Dedifferentiated amniotic fluid mesenchymal stem cell (primary cell): ENCODE measurements around the gene IRF8.

Experiments used
- DNase-seq: peaks from one replicate; pipeline ENCODE4 v3.0.0-alpha.2; 2016; ENCODE audit errors: extremely low spot score

IRF8 gene

DNA sequence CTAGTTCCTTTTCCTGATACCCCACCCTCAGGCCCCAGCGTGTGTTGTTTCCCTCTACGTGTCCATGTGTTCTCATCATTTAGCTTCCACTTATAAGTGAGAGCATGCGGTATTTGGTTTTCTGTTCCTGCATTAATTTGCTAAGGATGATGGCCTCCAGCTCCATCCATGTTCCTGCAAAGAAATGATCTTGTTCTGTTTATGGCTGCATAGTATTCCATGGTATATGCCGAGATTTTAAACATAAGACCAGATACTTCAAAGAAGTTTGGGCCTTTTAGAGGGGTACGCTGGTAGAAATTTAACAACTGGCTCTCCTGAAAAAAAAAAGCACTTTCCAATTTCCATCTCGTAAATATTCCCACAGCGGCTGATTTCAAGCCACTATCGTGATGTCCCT lies 59.8 kb downstream of the IRF8 start:
- DNase-seq, result no peak

DNA sequence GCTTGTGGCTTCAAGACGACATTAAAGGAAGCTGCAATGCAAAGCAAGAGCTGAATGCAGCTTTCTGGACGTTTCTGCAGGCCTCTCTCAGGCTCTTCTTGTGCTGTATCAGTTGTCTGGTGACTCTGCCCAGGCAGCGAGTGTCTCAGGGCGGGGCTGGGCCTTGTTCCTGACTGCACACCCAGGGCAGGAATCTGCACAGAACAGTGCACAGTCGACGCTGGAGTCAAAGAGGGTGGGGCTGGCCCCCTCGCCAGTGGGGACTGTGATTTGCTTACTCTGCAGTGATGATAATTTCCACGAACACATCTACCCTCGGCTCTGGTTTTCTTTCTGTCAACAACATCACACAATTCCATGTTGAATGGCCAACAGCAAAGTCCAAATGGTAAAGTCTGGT lies 60.7 kb downstream of the IRF8 start:
- no peak for DNase-seq

DNA sequence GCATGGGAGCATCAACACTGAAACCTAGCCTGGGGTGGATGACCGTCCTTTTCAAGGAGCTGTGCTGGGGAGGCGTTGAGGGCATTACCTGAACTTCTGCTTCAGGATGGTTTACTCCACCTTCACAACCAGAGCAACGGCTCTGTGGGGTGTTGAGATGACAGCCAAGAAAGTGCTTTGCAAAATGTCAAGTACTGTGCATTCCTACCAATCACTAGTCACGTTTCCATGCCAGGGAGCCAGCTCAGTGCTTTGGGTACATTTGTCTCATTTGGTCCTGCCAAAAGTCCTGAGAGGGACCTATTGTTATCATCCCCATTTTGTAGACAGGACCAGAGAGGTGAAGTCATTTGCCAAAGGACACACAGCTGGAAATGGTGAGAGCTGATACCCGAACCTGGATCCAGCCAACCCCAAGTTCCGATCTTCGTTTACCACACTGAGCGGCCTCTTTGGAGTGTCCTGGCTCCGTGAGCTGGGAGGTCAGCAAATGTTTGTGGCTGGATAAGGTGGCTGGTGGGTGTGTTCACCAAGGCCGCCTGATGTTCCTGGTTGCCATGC lies 61.6 kb downstream of the IRF8 start:
- DNase-seq, result no peak

DNA sequence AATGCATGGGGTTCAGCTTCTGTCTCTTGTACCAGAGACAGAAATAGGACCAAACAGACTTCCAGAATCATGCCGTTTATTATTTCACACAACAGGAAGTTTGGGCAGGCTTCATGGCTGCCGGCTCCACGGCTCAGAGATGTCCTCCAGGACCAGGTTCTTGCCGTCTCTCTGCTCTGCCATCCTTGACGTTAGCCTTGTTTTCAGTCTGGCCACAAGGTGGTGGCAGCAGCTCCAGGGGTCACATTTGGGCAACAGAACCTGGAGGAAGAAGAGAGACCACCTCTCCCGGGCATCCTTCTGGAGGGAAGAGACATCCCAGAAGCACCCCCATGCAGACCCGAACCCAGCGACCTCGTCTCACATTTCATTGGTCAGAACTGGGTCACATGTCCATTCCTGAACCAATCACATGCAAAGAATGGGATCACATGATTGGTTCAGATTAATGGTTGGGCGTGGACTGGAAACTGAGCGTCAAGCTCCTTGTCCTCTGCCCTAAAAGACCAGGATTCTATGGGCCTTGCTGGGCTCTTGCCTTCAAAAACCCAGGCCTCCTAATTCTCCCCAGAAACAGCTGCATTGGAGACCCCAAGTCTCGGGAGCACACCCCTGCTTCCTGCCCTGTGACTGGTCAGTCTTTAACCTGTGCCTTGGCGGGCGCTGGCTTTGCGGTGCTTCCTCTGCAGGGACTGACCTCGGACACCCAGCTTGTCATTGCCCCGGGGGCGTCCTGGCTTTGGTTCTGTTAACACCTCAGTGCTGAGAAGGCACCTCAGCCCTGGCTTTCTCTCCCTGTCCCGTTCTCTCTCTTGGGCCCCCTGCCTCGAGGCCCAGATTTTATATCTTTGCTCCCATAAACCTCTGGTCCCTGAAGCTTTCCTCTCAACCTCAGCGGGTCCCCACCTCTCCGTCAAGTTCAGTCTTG lies 63.3 kb downstream of the IRF8 start:
- DNase-seq, result no peak

DNA sequence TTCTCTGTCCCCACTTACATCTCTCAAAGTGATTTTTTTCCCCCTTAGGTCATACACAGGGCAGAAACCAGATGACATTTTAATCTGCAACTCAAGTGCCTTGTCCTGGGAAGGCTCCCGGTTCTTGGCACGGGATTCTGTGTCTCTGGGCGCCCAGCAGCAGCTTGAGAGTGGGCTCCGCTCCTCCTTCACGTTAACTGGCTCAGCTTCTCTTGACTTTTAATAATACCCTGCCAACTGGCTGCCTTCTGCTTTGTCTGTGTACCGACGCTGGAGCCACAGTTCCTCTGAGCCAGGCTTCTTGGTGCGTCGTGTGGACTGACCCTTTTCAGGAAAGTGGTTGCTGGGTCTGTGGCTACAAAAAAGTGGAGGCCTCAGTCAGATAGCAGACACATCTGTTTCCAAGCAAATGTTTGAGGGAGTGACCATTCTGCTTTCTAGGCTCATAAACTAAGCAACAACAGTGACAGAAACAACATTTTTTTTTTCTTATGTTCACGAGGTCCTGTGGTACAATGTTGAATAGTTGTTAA lies 64.9 kb downstream of the IRF8 start:
- DNase-seq, result no peak

DNA sequence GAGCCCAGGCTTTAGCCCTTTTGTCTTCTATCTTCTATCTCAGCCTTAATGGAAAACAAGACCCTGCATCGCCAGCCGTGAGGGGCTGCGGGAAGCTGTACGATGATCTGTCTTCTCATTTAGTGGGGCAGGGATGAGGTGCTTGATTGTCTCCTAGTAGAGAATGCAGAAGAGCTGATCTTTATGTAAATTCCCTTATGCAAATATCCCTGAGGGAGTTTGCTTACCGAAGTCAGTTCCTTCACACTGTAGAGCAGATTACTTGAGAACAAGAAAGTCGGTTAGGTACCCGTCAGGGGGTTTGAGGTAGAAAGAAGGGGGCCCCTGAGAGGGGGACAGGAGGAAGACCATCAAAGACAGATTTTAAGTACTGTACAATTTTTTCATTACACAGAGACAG lies 66.2 kb downstream of the IRF8 start:
- DNase-seq, result no peak

DNA sequence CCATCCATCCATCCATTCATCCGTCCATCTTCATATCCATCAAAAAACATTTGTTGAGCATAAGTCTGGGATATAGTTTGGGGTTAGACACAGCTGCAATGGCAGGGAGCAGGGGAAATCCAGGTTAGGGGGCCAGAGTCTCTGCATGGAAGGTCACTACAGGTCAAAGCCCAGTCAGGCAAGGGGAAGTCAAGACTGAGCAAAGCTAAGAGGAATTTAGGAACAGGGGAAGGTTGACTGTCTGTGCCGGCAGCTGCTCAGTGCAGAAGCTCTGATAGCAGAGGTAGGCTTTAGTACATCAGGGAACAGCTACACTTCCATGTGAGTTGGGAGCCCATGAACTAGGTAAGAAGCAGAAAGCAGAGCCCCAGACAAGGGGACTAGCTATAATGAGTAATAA lies 68.1 kb downstream of the IRF8 start:
- no peak for DNase-seq

DNA sequence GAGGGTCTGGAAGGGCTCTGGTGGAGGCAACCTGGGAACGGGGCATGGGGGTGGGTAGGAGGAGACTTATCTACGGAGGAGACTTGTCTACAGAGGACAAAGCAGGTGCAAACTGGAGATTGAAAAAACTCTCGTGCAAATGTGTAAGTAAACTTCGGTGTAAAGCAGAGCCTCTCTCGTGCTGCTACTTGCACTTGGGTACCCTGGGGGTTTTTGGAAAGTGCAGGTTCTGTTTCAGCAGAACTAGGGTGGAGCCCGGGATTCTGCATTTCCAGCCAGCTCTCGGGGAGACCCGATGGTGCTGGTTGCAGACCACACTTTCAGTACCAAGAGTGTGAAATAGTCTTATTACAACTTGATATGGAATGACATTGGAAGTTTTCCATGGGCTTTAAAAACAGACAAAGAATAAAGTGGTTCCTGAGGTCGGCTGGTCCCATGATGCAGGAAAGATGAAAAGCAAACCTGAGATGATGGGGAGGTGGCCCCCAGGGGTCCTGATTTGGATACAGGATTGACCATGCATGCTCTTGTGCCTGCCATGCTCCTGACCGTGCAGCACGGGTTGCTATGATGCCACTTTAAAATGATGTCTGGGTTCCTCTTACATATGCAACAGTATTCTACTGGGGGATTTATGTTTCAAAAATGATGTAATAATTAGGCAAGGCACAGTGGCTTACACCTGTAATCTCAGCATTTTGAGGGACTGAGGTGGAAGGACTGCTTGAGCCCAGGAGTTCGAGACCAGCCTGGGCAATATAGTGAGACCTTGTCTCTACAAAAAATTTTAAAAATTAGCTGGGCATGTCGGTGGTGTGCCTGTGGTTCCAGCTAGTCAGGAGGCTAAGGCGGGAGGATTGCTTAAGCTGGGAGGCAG lies 69.3 kb downstream of the IRF8 start:
- DNase-seq, result no peak

DNA sequence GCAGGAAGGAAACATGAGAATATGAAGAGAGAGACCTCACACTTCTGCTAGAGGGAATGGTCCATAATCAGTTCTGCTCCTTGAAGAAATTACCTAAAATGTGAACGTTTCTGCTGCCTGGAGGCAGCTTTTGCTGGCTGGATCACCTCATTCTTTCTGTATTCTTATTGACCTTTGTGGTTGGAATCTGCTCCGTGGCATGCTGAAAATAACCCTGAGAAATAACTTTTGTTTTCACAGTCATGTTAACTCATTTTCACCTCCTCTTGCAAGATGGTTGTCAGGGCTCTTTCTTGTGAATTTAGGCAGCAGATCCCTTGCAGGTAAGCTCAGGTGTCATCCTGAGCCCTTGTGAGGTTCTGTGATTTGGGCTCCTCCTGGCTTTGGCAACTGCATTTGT lies 70.2 kb downstream of the IRF8 start:
- peak; percentile 69 for DNase-seq

DNA sequence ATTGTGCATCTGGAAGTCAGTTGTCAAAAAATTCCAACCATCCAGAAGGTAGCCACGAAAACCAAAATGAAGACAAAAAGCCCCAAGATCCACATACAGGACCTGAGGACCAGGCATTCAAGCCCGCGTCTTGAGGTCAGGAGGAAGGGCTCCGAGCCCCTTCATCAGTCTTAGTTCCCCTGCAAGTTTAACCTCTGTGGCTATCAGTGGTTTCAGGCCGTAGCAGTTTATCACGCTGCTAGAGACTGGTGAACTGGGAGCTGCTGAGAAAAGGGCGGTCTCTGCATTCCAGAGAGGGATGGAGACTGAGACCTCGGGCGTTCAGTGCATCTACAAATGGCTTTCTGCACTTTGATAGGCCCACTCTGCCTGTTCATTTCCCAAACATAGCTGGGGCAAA lies 70.6 kb downstream of the IRF8 start:
- no peak for DNase-seq

DNA sequence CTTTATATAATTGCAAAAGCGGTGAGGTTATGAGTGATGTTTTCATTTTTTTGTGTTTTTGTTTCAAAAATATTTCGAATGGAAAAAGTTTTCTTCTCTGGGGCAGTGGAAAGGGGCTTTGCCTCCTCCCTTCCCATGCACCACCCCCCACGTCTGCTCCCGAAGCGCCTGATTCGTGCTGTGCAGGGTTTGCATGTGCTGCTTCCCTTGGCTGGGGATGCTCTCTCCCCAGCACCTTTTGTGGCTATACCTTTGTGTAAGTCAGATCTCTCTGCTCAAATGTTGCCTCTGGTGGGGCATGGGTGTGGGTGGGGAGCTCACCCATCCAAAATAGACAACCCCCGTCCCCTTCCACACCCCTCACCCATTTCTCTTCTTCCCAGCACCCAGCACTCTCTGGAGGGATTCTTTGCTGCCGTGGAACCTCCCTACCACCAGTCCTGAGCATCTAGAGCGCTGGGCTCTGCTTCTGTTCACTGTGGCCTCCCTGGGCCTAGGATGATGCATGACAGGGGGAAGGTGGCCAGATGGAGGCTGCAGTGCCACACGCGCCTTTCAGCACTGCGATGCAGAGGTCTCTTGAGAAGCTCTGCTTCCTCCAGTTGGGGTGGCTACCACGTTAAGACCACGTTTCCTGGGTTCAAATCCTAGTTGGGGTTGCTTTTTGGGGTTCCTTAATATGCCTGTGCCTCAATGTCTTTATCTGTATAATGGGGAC lies 71.2 kb downstream of the IRF8 start:
- no peak for DNase-seq

DNA sequence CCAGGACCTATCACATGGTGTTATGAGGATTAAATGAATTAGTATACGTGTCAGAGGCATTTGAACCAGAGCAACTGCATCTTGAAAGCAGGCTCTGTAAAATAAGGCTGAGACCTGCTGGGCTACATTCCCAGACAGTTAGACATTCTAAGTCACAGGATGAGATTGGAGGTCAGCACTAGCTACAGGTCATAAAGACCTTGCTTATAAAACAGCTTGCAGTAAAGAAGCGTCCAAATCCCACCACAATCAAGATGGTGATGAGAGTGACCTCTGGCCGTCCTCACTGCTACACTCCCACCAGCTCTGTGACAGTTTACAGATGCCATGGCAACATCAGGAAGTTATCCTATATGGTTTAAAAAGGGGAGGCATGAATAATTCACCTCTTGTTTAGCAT lies 71.8 kb downstream of the IRF8 start:
- DNase-seq, result no peak
